Esophagus squamous epithelium (tissue), 5 donors: ENCODE data around the gene CTDP1. TPM values are rescaled to one million over a fixed set of nuclear protein-coding genes. Genes with fewer than 3 reads are reported as not detected.
A peak's percentile ranks its signal among the peaks of the same experiment; 100 is the strongest.

Experiments used
- DNase-seq: peaks from one replicate; lab custom pipeline; 2025; lab: John Stamatoyannopoulos, UW
- H3K27ac ChIP-seq, 4 donors: fragments of 200-600 bp; sonication (generic); one replicate each; pipeline ENCODE4 v1.5.1; 2016 to 2019; ENCODE audit warnings: mild to moderate bottlenecking in 1 of 4
- H3K27me3 ChIP-seq, 4 donors: fragments of 200-600 bp; sonication (generic); 1 replicate in 3 of 4; 2 replicates in 1 of 4; pipeline versions ENCODE4 v1.5.1 to v1.6.0; 2017 to 2021; ENCODE audit warnings: antibody characterized with exemption in 1 of 4
- H3K36me3 ChIP-seq, 3 donors: fragments of 200-600 bp; sonication (generic); one replicate each; pipeline ENCODE4 v1.5.1; 2016 to 2019
- H3K4me1 ChIP-seq, 3 donors: fragments of 200-600 bp; sonication (generic); one replicate each; pipeline ENCODE4 v1.5.1; 2017 to 2019
- H3K4me3 ChIP-seq, 4 donors: fragments of 200-600 bp; sonication (generic); 1 replicate in 3 of 4; 2 replicates in 1 of 4; pipeline ENCODE4 v1.5.1; 2016 to 2019; ENCODE audit warnings: mild to moderate bottlenecking in 2 of 4, moderate library complexity in 1 of 4
- H3K9me3 ChIP-seq, 3 donors: fragments of 200-600 bp; sonication (generic); one replicate each; pipeline ENCODE4 v1.5.1; 2016 to 2019
- CTCF ChIP-seq, 6 experiments: fragments of 450-650 bp in 4 of 6; fragments of 200-600 bp in 2 of 6; sonication (generic) in 2 of 6; IDR thresholded peaks; one replicate each; pipeline ENCODE4 v1.5.1; 2016 to 2019; ENCODE audit warnings: antibody characterized with exemption in 6 of 6, mild to moderate bottlenecking in 4 of 6, moderate library complexity in 4 of 6
- POLR2A ChIP-seq, 4 donors: fragments of 450-650 bp; IDR thresholded peaks; one replicate each; pipeline ENCODE4 v1.6.1; 2017; ENCODE audit warnings: antibody characterized with exemption in 4 of 4, mild to moderate bottlenecking in 4 of 4, moderate library complexity in 3 of 4
- WGBS, 2 donors: methylation state at CpG; one replicate each; pipeline ENCODE4 v1.1.5; 2018; 5-methylcytosine and 5-hydroxymethylcytosine counted together
- intact Hi-C: fragments of 100-400 bp; cut with DNase I; formaldehyde crosslinking; loops from one replicate; pipeline ENCODE4 v1.15.0; 2022
- total RNA-seq, 4 donors: library from RNA; depleted of rRNA; stranded (reverse); fragments of >200 nt; gene quantifications; one replicate each; pipeline ENCODE4 v1.1.0, GENCODE V29; 2016
- donor health status: DM: yes; HTN: yes; CAD: no.

CTDP1 gene, protein sequence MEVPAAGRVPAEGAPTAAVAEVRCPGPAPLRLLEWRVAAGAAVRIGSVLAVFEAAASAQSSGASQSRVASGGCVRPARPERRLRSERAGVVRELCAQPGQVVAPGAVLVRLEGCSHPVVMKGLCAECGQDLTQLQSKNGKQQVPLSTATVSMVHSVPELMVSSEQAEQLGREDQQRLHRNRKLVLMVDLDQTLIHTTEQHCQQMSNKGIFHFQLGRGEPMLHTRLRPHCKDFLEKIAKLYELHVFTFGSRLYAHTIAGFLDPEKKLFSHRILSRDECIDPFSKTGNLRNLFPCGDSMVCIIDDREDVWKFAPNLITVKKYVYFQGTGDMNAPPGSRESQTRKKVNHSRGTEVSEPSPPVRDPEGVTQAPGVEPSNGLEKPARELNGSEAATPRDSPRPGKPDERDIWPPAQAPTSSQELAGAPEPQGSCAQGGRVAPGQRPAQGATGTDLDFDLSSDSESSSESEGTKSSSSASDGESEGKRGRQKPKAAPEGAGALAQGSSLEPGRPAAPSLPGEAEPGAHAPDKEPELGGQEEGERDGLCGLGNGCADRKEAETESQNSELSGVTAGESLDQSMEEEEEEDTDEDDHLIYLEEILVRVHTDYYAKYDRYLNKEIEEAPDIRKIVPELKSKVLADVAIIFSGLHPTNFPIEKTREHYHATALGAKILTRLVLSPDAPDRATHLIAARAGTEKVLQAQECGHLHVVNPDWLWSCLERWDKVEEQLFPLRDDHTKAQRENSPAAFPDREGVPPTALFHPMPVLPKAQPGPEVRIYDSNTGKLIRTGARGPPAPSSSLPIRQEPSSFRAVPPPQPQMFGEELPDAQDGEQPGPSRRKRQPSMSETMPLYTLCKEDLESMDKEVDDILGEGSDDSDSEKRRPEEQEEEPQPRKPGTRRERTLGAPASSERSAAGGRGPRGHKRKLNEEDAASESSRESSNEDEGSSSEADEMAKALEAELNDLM
- 10 to 100 TPM; 10.5 to 17.1 (median 15.5) TPM for total RNA-seq

- Histone ChIP-seq H3K36me3 (peaks cover 0 to 14% (median 0%) of the 10 kb centered on the region in 3 donors), H3K27ac (peak within 1 kb of the TSS; percentile 93 to 100 (median 98)), H3K27me3 (no peaks in the 10 kb centered on the region), H3K4me1 (peaks cover 24 to 60% (median 25%) of the 10 kb centered on the region in 3 donors), H3K9me3 (no peaks in the 10 kb centered on the region), H3K4me3 (peak within 1 kb of the TSS; percentile 68 to 100 (median 84))
- peak; percentile 78 for DNase-seq
- peak in 2 of 6 experiments; percentile 6 to 13 for TF ChIP-seq CTCF (IDR thresholded peaks at IDR 0.05)
- TF ChIP-seq POLR2A (IDR thresholded peaks at IDR 0.05) = peak in 2 of 4 donors; percentile 73 to 76
- WGBS, 2 donors = 0% methylated on average over 18 of the region's 88 CpGs; no CpG with 5 or more reads in 1 of the 2 donors
- intact Hi-C loops = loop anchor here (10.0 kb wide), 2 partner anchors 265 to 355 kb away; partner anchors contain the start of gene RBFA
Observed at GRCh38 chr18:79679552-79680099, at the start of gene CTDP1. Gene CTDP1 (plus strand): TSS chr18:79679803. CDS start chr18:79679948, 145 bp downstream.

- no peak for DNase-seq
- no peak overlapping the region for H3K4me3 ChIP-seq
- H3K9me3 ChIP-seq = no peaks in the 10 kb centered on the region
- peaks cover 0 to 7% (median 2%) of the 10 kb centered on the region in 3 donors for H3K4me1 ChIP-seq
- TF ChIP-seq CTCF (IDR thresholded peaks at IDR 0.05) (no peak), POLR2A (IDR thresholded peaks at IDR 0.05) (no peak)
- intact Hi-C loops = loop anchor here (10.0 kb wide), 1 partner anchor 46 kb away; no protein-coding TSS in a partner anchor
- no peaks in the 10 kb centered on the region for H3K36me3 ChIP-seq
- H3K27me3 ChIP-seq = peaks cover 0 to 34% (median 0%) of the 10 kb centered on the region in 4 donors
- WGBS, 2 donors = 78 to 87% methylated on average over 30 to 33 of the region's 36 CpGs
- H3K27ac ChIP-seq = no peak overlapping the region
Observed at GRCh38 chr18:79630281-79631095, 49.1 kb upstream of the CTDP1 start.

DNA sequence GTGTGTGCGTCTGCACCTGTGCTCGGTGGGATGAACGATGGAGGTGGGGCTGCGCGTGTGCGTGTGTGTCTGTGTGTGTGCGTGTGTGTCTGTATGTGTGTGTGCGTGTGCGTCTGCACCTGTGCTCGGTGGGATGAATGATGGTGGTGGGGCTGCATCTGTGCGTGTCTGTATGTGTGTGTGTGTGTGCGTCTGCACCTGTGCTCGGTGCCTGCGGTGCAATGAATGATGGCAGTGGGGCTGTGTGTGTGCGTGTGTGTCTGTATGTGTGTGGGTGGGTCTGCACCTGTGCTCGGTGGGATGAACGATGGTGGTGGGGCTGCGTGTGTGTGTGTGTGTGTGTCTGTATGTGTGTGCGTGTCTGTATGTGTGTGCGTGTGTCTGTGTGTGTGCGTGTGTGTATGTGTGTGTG is 48.5 kb upstream of the CTDP1 start:
- TF ChIP-seq CTCF (IDR thresholded peaks at IDR 0.05) (no peak), POLR2A (IDR thresholded peaks at IDR 0.05) (no peak)
- Histone ChIP-seq H3K27me3 (peaks cover 0 to 33% (median 0%) of the 10 kb centered on the region in 4 donors), H3K36me3 (no peaks in the 10 kb centered on the region), H3K27ac (no peak overlapping the region), H3K4me1 (peaks cover 0 to 1% (median 0%) of the 10 kb centered on the region in 3 donors), H3K9me3 (no peaks in the 10 kb centered on the region), H3K4me3 (no peak overlapping the region)
- intact Hi-C loops = loop anchor here (10.0 kb wide), 1 partner anchor 46 kb away; no protein-coding TSS in a partner anchor
- 86 to 89% methylated on average over 16 to 18 of the region's 21 CpGs for WGBS, 2 donors
- no peak for DNase-seq

GRCh38 chr18:79631761-79632446 is 47.7 kb upstream of the CTDP1 start:
- Histone ChIP-seq H3K36me3 (no peaks in the 10 kb centered on the region), H3K9me3 (no peaks in the 10 kb centered on the region), H3K27ac (no peak overlapping the region), H3K4me1 (no peaks in the 10 kb centered on the region), H3K4me3 (no peak overlapping the region), H3K27me3 (peaks cover 0 to 26% (median 0%) of the 10 kb centered on the region in 4 donors)
- intact Hi-C loops = loop anchor here (10.0 kb wide), 1 partner anchor 47 kb away; no protein-coding TSS in a partner anchor
- TF ChIP-seq CTCF (IDR thresholded peaks at IDR 0.05) (no peak), POLR2A (IDR thresholded peaks at IDR 0.05) (no peak)
- no peak for DNase-seq
- 80 to 84% methylated on average over 9 to 12 of the region's 12 CpGs for WGBS, 2 donors
